Measurements from ENCODE around the gene DPF3. TPM values are rescaled to one million over a fixed set of nuclear protein-coding genes. Genes with fewer than 3 reads are reported as not detected.

The DPF3 gene
- total RNA-seq, 4 donors from 2014 or later = 0.39 to 3.4 (median 1.6) TPM

GRCh38 chr14:72904840-72905561 is 11.1 kb upstream of the DPF3 start:
- Histone ChIP-seq H3K9me3 (no peaks in the 10 kb centered on the region), H3K27ac (no peak overlapping the region), H3K4me3 (no peak overlapping the region), H3K36me3 (no peaks in the 10 kb centered on the region), H3K27me3 (no peaks in the 10 kb centered on the region), H3K4me1 (peaks cover 15% of the 10 kb centered on the region)
- WGBS = 27% methylated on average over 5 of the region's 5 CpGs
- peak in 1 of 2 donors; percentile 71 for DNase-seq (ENCODE audit: low spot score in 2 of 2)
- no peak for TF ChIP-seq POLR2A (IDR thresholded peaks at IDR 0.05)
- TF ChIP-seq EP300 (IDR thresholded peaks at IDR 0.05) = no peak
- peak; percentile 90 to 91 for TF ChIP-seq CTCF (IDR thresholded peaks at IDR 0.05)

- 50% methylated on average over 1 of the region's 1 CpG for WGBS
These were observed 10.3 kb upstream of the DPF3 start for GRCh38 chr14:72904218-72904617.

GRCh38 chr14:72903716-72904115 is 9.8 kb upstream of the DPF3 start:
- no peak overlapping the region for H3K27ac ChIP-seq
- peaks cover 12% of the 10 kb centered on the region for H3K4me1 ChIP-seq
- no peaks in the 10 kb centered on the region for H3K27me3 ChIP-seq
- no peak overlapping the region for H3K4me3 ChIP-seq
- no peak for DNase-seq (ENCODE audit: low spot score in 2 of 2)
- WGBS = 26% methylated on average over 1 of the region's 1 CpG
- H3K36me3 ChIP-seq = no peaks in the 10 kb centered on the region
- no peaks in the 10 kb centered on the region for H3K9me3 ChIP-seq
- no peak for TF ChIP-seq CTCF (IDR thresholded peaks at IDR 0.05)
- no peak for TF ChIP-seq EP300 (IDR thresholded peaks at IDR 0.05)
- TF ChIP-seq POLR2AphosphoS5 (IDR thresholded peaks at IDR 0.05) = no peak
- TF ChIP-seq POLR2A (IDR thresholded peaks at IDR 0.05) = no peak

More at GRCh38 chr14:72904218-72904617, 10.3 kb upstream of the DPF3 start:
- Histone ChIP-seq H3K4me1 (peaks cover 15% of the 10 kb centered on the region), H3K4me3 (no peak overlapping the region), H3K27ac (no peak overlapping the region), H3K9me3 (no peaks in the 10 kb centered on the region), H3K36me3 (no peaks in the 10 kb centered on the region), H3K27me3 (no peaks in the 10 kb centered on the region)
- no peak for DNase-seq (ENCODE audit: low spot score in 2 of 2)
- TF ChIP-seq CTCF (IDR thresholded peaks at IDR 0.05) = no peak
- no peak for TF ChIP-seq POLR2A (IDR thresholded peaks at IDR 0.05)
- no peak for TF ChIP-seq POLR2AphosphoS5 (IDR thresholded peaks at IDR 0.05)
- TF ChIP-seq EP300 (IDR thresholded peaks at IDR 0.05) = no peak

GRCh38 chr14:72902801-72903530 is 9.1 kb upstream of the DPF3 start:
- Histone ChIP-seq H3K9me3 (no peaks in the 10 kb centered on the region), H3K4me3 (no peak overlapping the region), H3K27ac (no peak overlapping the region), H3K36me3 (no peaks in the 10 kb centered on the region), H3K4me1 (peaks cover 5% of the 10 kb centered on the region), H3K27me3 (no peaks in the 10 kb centered on the region)
- DNase-seq (ENCODE audit: low spot score in 2 of 2) = no peak
- WGBS = 92% methylated on average over 5 of the region's 5 CpGs
- TF ChIP-seq EP300 (IDR thresholded peaks at IDR 0.05) (no peak), POLR2A (IDR thresholded peaks at IDR 0.05) (no peak), CTCF (IDR thresholded peaks at IDR 0.05) (no peak), POLR2AphosphoS5 (IDR thresholded peaks at IDR 0.05) (no peak)

- H3K36me3 ChIP-seq = no peaks in the 10 kb centered on the region
- H3K4me1 ChIP-seq = no peaks in the 10 kb centered on the region
- no peak overlapping the region for H3K4me3 ChIP-seq
- no peak for DNase-seq (ENCODE audit: low spot score in 2 of 2)
- TF ChIP-seq EP300 (IDR thresholded peaks at IDR 0.05) = no peak
- TF ChIP-seq CTCF (IDR thresholded peaks at IDR 0.05) = no peak
- TF ChIP-seq POLR2A (IDR thresholded peaks at IDR 0.05) = no peak
- TF ChIP-seq POLR2AphosphoS5 (IDR thresholded peaks at IDR 0.05) = no peak
- 96% methylated on average over 3 of the region's 3 CpGs for WGBS
- H3K27me3 ChIP-seq = peaks cover 7% of the 10 kb centered on the region
- H3K9me3 ChIP-seq = no peaks in the 10 kb centered on the region
- no peak overlapping the region for H3K27ac ChIP-seq
These were observed 7.5 kb upstream of the DPF3 start for GRCh38 chr14:72901361-72901760.

All from suprapubic skin (tissue), 4 donors.